Fibroblast of mammary gland (primary cell): ENCODE measurements around the gene BIRC6.

Source experiments
- DNase-seq: peaks from one replicate; pipeline ENCODE4 v3.0.0-alpha.2; 2010; ENCODE audit warnings: low read depth
- H3K4me3 ChIP-seq: 2 replicates; pipeline ENCODE4 v1.5.1; 2011; ENCODE audit warnings: low read depth, mild to moderate bottlenecking, low read length, moderate library complexity; ENCODE audit not compliant: control insufficient read depth
- CTCF ChIP-seq: conservative IDR thresholded peaks from 2 replicates; pipeline ENCODE4 v1.5.1; 2011; ENCODE audit warnings: low read depth, low read length, inconsistent platforms; ENCODE audit not compliant: control insufficient read depth, insufficient read depth

Gene BIRC6

GRCh38 chr2:32502941-32503340, 146.1 kb downstream of the BIRC6 start:
- H3K4me3 ChIP-seq = no peak overlapping the region
- TF ChIP-seq CTCF = no peak
- DNase-seq = no peak

GRCh38 chr2:32504877-32505478, 148.2 kb downstream of the BIRC6 start:
- DNase-seq = no peak
- no peak for TF ChIP-seq CTCF

GRCh38 chr2:32506446-32506845, 149.6 kb downstream of the BIRC6 start:
- H3K4me3 ChIP-seq = no peak overlapping the region
- no peak for DNase-seq
- no peak for TF ChIP-seq CTCF

More at GRCh38 chr2:32504877-32505478, 148.2 kb downstream of the BIRC6 start:
- H3K4me3 ChIP-seq = no peak overlapping the region

GRCh38 chr2:32514946-32515345, 158.1 kb downstream of the BIRC6 start:
- no peak for DNase-seq
- no peak for TF ChIP-seq CTCF
- H3K4me3 ChIP-seq = no peak overlapping the region

GRCh38 chr2:32516567-32516966, 159.7 kb downstream of the BIRC6 start:
- DNase-seq = no peak
- no peak overlapping the region for H3K4me3 ChIP-seq
- TF ChIP-seq CTCF = no peak

- DNase-seq = no peak
- TF ChIP-seq CTCF = no peak
- H3K4me3 ChIP-seq = no peak overlapping the region
These were observed 165.9 kb downstream of the BIRC6 start for GRCh38 chr2:32522770-32523169.

GRCh38 chr2:32523686-32524085, 166.9 kb downstream of the BIRC6 start:
- no peak overlapping the region for H3K4me3 ChIP-seq
- DNase-seq = no peak
- no peak for TF ChIP-seq CTCF
